ENCODE measurements around the gene TC2N.
"Not testable (repeated sequence)": the region's sequence is repeated elsewhere in the genome, so short reads cannot be mapped to it uniquely, and the experiment has no call there.

TC2N gene

GRCh38 chr14:91866511-91867295, 633 bp downstream of the TC2N start:
- no peak for DNase-seq

- DNase-seq: no peak
Measured at GRCh38 chr14:91866061-91866460, 1.3 kb downstream of the TC2N start.

GRCh38 chr14:91862417-91862816, 4.9 kb downstream of the TC2N start:
- no peak for DNase-seq

- no peak for DNase-seq
Measured at GRCh38 chr14:91861091-91861490, 6.2 kb downstream of the TC2N start.

GRCh38 chr14:91860238-91860637, 7.1 kb downstream of the TC2N start:
- DNase-seq: no peak

- DNase-seq: no peak
Measured at GRCh38 chr14:91858536-91859275, 8.6 kb downstream of the TC2N start.

GRCh38 chr14:91857614-91858013, 9.7 kb downstream of the TC2N start:
- DNase-seq: no peak

GRCh38 chr14:91854327-91854934, 12.9 kb downstream of the TC2N start:
- no peak for DNase-seq

GRCh38 chr14:91851563-91851962, 15.8 kb downstream of the TC2N start:
- no peak for DNase-seq

- no peak for DNase-seq
Measured at GRCh38 chr14:91848504-91849001, 18.8 kb downstream of the TC2N start.

GRCh38 chr14:91847693-91848092, 19.6 kb downstream of the TC2N start:
- DNase-seq: no peak

GRCh38 chr14:91845652-91846051, 21.7 kb downstream of the TC2N start:
- no peak for DNase-seq

- not testable (repeated sequence) for DNase-seq
Measured at GRCh38 chr14:91845056-91845455, 22.3 kb downstream of the TC2N start.

- DNase-seq: no peak
Measured at GRCh38 chr14:91844029-91844428, 23.3 kb downstream of the TC2N start.

GRCh38 chr14:91843437-91843836, 23.9 kb downstream of the TC2N start:
- no peak for DNase-seq

GRCh38 chr14:91841065-91841464, 26.3 kb downstream of the TC2N start:
- no peak for DNase-seq

GRCh38 chr14:91839749-91840148, 27.6 kb downstream of the TC2N start:
- no peak for DNase-seq

GRCh38 chr14:91837076-91837475, 30.3 kb downstream of the TC2N start:
- DNase-seq: no peak

GRCh38 chr14:91835920-91836843, 31.2 kb downstream of the TC2N start:
- DNase-seq: peak; percentile 74

GRCh38 chr14:91835197-91835919, 32.0 kb downstream of the TC2N start:
- no peak for DNase-seq

GRCh38 chr14:91834571-91834970, 32.8 kb downstream of the TC2N start:
- no peak for DNase-seq

- DNase-seq: no peak
Measured at GRCh38 chr14:91831337-91831736, 36.0 kb downstream of the TC2N start.

All from NCI-H2029 (cell line).